ENCODE measurements around the gene VWF.
A peak's percentile ranks its signal among the peaks of the same experiment; 100 is the strongest.
"Not testable (repeated sequence)": the region's sequence is repeated elsewhere in the genome, so short reads cannot be mapped to it uniquely, and the experiment has no call there.

VWF gene

GRCh38 chr12:6143303-6143675 is 18.8 kb upstream of the VWF start:
- H3K4me3 ChIP-seq (ENCODE audit: low read depth, low read length), result no peak overlapping the region
- TF ChIP-seq, protein P1, sequence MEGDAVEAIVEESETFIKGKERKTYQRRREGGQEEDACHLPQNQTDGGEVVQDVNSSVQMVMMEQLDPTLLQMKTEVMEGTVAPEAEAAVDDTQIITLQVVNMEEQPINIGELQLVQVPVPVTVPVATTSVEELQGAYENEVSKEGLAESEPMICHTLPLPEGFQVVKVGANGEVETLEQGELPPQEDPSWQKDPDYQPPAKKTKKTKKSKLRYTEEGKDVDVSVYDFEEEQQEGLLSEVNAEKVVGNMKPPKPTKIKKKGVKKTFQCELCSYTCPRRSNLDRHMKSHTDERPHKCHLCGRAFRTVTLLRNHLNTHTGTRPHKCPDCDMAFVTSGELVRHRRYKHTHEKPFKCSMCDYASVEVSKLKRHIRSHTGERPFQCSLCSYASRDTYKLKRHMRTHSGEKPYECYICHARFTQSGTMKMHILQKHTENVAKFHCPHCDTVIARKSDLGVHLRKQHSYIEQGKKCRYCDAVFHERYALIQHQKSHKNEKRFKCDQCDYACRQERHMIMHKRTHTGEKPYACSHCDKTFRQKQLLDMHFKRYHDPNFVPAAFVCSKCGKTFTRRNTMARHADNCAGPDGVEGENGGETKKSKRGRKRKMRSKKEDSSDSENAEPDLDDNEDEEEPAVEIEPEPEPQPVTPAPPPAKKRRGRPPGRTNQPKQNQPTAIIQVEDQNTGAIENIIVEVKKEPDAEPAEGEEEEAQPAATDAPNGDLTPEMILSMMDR (conservative IDR thresholded peaks at IDR 0.05; ENCODE audit: low read depth, low read length), result no peak
- no peak for DNase-seq (ENCODE audit: low read depth)

GRCh38 chr12:6142368-6143302 is 18.2 kb upstream of the VWF start:
- H3K4me3 ChIP-seq (ENCODE audit: low read depth, low read length); DNase-seq (ENCODE audit: low read depth): not testable (repeated sequence)

DNA sequence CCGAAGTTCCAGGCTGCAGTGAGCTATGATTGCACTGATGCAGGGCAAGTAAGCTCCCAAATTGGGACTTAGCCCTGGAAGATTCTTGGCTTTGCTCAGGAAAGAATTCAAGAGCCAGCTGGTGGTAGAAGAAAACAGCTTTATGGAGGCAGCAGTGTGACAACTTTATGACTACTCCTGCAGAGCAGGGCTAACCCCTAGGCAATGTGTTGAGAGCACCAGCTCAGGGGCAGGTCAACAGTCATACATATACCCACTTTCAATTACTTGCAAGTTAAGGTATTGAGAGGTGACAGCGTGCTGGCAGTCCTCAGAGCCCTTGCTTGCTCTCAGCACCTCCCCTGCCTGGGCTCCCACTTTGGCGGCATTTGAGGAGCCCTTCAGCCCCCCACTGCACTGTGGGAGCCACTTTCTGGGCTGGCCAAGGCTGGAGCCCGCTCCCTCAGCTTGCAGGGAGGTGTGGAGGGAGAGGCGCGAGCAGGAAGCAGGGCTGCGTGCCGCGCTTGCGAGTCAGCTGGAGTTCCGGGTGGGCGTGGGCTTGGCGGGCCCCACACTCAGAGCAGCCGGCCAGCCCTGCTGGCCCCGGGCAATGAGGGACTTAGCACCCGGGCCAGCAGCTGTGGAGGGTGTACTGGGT is 17.4 kb upstream of the VWF start:
- not testable (repeated sequence) for DNase-seq (ENCODE audit: low read depth); H3K4me3 ChIP-seq (ENCODE audit: low read depth, low read length)

DNA sequence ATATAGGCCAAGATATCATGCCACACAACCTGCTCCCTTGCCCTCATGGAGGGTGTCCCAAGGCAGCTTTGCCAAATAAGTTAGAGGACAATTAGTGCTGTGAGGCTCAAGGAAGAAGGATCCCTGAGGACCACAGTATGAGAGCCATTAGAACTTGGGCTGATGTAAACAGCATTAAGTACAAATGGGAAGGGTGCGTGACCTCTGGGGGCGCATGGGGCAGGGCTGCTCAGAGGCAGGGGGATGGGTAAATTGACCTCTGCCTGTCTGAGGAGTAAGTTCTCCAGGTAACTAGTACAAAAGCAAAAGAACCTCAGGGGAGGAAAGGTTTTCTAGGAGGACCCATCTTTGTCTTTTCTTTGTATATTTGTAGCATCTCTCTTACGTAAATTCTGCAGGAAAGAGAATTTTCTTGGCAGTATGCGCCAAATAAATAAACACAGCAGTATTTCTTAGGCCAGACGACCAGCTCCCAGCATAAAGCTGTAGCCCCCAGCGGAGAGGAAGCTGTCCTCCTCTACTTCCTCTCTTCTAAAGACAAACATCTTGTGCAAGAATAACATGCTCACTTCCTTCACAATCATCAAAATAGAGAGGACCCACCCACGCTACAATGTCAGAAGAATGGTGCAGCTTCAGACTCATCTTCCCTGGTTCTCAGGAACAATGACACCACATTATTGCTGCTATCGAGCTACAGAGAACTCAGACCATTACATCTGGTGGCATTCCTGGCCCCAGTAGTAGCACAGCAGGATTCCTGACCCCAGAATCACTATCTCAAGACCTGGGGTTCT is 16.4 kb upstream of the VWF start:
- TF ChIP-seq, protein P1 (conservative IDR thresholded peaks at IDR 0.05; ENCODE audit: low read depth, low read length), result no peak
- H3K4me3 ChIP-seq (ENCODE audit: low read depth, low read length), result no peak overlapping the region
- peak; percentile 88 for DNase-seq (ENCODE audit: low read depth)

- peak; percentile 14 for DNase-seq (ENCODE audit: low read depth)
These were observed 10.6 kb upstream of the VWF start for GRCh38 chr12:6135071-6135470.

GRCh38 chr12:6133642-6134041 is 9.2 kb upstream of the VWF start:
- TF ChIP-seq, protein P1 (conservative IDR thresholded peaks at IDR 0.05; ENCODE audit: low read depth, low read length), result no peak
- H3K4me3 ChIP-seq (ENCODE audit: low read depth, low read length), result no peak overlapping the region
- no peak for DNase-seq (ENCODE audit: low read depth)

More at GRCh38 chr12:6135071-6135470, 10.6 kb upstream of the VWF start:
- no peak overlapping the region for H3K4me3 ChIP-seq (ENCODE audit: low read depth, low read length)
- TF ChIP-seq, protein P1 (conservative IDR thresholded peaks at IDR 0.05; ENCODE audit: low read depth, low read length), result no peak

GRCh38 chr12:6132496-6132895 is 8.0 kb upstream of the VWF start:
- DNase-seq (ENCODE audit: low read depth), result no peak
- TF ChIP-seq, protein P1 (conservative IDR thresholded peaks at IDR 0.05; ENCODE audit: low read depth, low read length), result no peak
- H3K4me3 ChIP-seq (ENCODE audit: low read depth, low read length), result no peak overlapping the region

Measured in choroid plexus epithelial cell (primary cell).